Measurements from ENCODE around the gene ATF6. TPM values are rescaled to one million over a fixed set of nuclear protein-coding genes. Genes with fewer than 3 reads are reported as not detected.

ATF6 gene
- total and polyA plus RNA-seq, 2 of the 8 experiments (the other 6 are each of a cell fraction or from before 2014, with no cell fraction given) = 4.6 to 10.0 TPM

- Histone ChIP-seq H3K27ac (ENCODE audit: low read depth, low read length) (no peak overlapping the region), H3K4me1 (replicated peaks in 1 of 4; ENCODE audit: control insufficient read depth in 3 of 4, insufficient read depth in 4 of 4, low read length in 3 of 4) (no peaks in the 10 kb centered on the region), H2BK12ac (ENCODE audit: low read depth, low read length) (no peak overlapping the region), H2BK15ac (ENCODE audit: low read length) (no peak overlapping the region), H2AFZ (ENCODE audit: low read length) (no peak overlapping the region), H2BK20ac (ENCODE audit: low read length) (no peak overlapping the region), H3K36me3 (ENCODE audit: control insufficient read depth in 2 of 4, insufficient read depth in 4 of 4, low read length in 3 of 4) (no peaks in the 10 kb centered on the region), H2BK5ac (ENCODE audit: low read depth, low read length) (no peak overlapping the region), H3K23ac (ENCODE audit: insufficient read length) (no peak overlapping the region), H3K23me2 (ENCODE audit: low read depth, low read length) (no peaks in the 10 kb centered on the region), H4K20me1 (replicated peaks in 1 of 2; ENCODE audit: control insufficient read depth in 1 of 2, insufficient read depth in 2 of 2, low read length in 2 of 2) (no peaks in the 10 kb centered on the region), H3K9ac (replicated peaks in 1 of 4; ENCODE audit: extremely low read depth in 1 of 4, low read depth in 3 of 4, low read length in 3 of 4) (no peak overlapping the region), H4K91ac (replicated peaks; ENCODE audit: insufficient read length, low read length) (no peak overlapping the region), H3K4me3 (ENCODE audit: extremely low read depth in 1 of 4, insufficient read depth in 2 of 4, low read depth in 3 of 4, low read length in 4 of 4) (no peak overlapping the region), H2BK120ac (replicated peaks; ENCODE audit: low read depth, low read length) (no peak overlapping the region), H3K14ac (ENCODE audit: insufficient read length) (no peak overlapping the region), H3K79me1 (ENCODE audit: low read depth, low read length) (no peaks in the 10 kb centered on the region), H4K8ac (ENCODE audit: extremely low read depth, insufficient read depth, low read length) (no peak overlapping the region), H3K4me2 (ENCODE audit: insufficient read depth in 1 of 2, low read depth in 2 of 2, low read length in 2 of 2) (no peak overlapping the region), H3K4ac (replicated peaks; ENCODE audit: insufficient read length, low read depth, low read length) (no peak overlapping the region), H4K5ac (ENCODE audit: insufficient read length, low read depth, low read length) (no peak overlapping the region), H3K56ac (replicated peaks; ENCODE audit: insufficient read length, low read depth, low read length) (no peak overlapping the region), H3K18ac (ENCODE audit: extremely low read depth, low read length) (no peak overlapping the region), H3K9me3 (ENCODE audit: insufficient read depth in 2 of 2, low read depth in 1 of 2, low read length in 1 of 2) (no peaks in the 10 kb centered on the region), H2AK5ac (ENCODE audit: low read depth, low read length) (no peak overlapping the region), H3K79me2 (ENCODE audit: control insufficient read depth in 1 of 2, insufficient read depth in 2 of 2, low read length in 2 of 2) (no peaks in the 10 kb centered on the region), H3K27me3 (replicated peaks in 1 of 4; ENCODE audit: control insufficient read depth in 3 of 4, extremely low read depth in 1 of 4, insufficient read depth in 3 of 4, low read length in 3 of 4) (no peaks in the 10 kb centered on the region)
- ChIA-PET CTCF (ENCODE audit: partially characterized antibody) (interaction anchor here (1.0 to 1.5 kb wide), 3 partner anchors 12 to 51 kb away, joined by 3 to 5 read pairs (median 3); no protein-coding TSS in a partner anchor), POLR2A (ENCODE audit: partially characterized antibody) (no interaction called here)
- DNase-seq (ENCODE audit: low read depth in 1 of 2, low spot score in 2 of 2) (no peak), FAIRE-seq (no peak)
- WGBS, 2 experiments (ENCODE audit: extremely low coverage in 1 of 2, insufficient coverage in 1 of 2, insufficient read length in 1 of 2, insufficient replicate concordance in 2 of 2, low coverage in 1 of 2, low lambda C conversion rate in 2 of 2, missing lambda C conversion rate in 1 of 2) = 91% methylated on average over 4 of the region's 4 CpGs; no CpG with 5 or more reads in 1 of the 2 experiments
- TF ChIP-seq USF2 (IDR thresholded peaks at IDR 0.05; ENCODE audit: low read length) (no peak), KDM4A (IDR thresholded peaks at IDR 0.05; ENCODE audit: low read depth, low read length, severe bottlenecking) (no peak)
Measured at GRCh38 chr1:161956097-161956496, 190.0 kb downstream of the ATF6 start.

Data from H1 (cell line).